GM21723 (cell line): ENCODE measurements around the gene CACNA1D.
A peak's percentile ranks its signal among the peaks of the same experiment; 100 is the strongest.

Experiments
- ATAC-seq: cut with Tn5 transposase; IDR thresholded peaks from one replicate; pipeline ENCODE4 v1.9.1; 2021; ENCODE audit warnings: mild to moderate bottlenecking, moderate library complexity; ENCODE audit not compliant: unreplicated experiment

The CACNA1D gene

GRCh38 chr3:53803124-53803815 lies 308.9 kb downstream of the CACNA1D start:
- no peak for ATAC-seq

- ATAC-seq, result no peak
Observed at GRCh38 chr3:53803816-53804695, 309.6 kb downstream of the CACNA1D start.

DNA sequence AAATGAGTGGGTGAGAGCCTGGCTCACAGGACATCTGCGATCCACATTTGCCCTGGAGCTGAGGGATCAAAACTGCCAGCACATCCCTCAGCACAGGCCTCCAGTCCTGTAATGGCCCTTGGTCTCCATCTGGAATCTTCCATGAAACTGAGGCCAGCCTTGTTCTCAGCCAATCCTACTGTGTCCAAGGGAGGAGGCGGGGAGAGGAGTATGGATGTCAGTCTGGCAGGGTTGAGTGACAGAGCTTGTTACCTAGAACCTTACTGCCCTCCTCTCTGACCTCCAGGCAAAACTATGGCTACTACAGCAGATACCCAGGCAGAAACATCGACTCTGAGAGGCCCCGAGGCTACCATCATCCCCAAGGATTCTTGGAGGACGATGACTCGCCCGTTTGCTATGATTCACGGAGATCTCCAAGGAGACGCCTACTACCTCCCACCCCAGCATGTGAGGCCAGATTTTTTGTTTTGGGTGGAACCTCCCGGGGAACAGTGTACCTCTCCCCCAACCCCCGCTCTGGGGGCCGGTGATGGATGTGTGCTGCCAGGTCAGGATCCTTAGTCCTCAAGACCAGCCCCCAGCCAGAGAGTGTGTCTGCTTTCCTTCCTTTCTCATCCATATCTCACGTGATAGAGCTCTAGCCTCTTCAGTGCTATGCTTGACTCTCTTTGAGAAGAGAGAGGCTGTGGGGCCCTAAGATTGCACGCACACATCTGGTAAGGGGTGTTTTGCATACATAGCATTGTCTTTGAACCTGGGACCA lies 310.5 kb downstream of the CACNA1D start:
- peak; percentile 92 for ATAC-seq

DNA sequence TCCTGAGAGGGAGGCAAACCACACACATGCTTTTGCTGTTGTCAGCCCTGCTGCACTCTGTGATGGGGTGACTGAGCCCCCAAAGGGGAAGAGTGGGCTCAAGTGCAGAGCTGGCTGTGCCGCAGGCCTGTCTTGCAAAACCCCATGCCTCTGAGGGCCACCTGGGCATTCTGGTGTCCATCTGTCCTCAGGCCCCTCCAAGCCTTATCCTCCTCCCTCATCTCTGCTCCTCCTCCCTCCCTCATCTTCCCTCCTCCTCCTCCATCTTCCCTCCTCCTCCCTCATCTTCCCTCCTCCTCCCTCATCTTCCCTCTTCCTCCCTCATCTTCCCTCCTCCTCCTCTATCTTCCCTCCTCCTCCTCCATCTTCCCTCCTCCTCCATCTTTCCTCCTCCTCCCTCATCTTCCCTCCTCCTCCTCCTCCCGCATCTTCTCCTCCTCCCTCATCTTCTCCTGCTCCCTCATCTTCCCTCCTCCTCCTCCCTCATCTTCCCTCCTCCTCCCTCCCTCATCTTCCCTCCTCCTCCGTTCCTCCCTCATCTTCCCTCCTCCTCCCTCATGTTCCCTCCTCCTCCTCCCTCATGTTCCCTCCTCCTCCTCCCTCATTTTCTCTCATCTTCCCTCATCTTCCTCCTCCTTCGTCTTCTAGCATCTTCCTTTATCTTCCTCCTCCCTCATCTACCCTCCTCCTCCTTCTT lies 311.2 kb downstream of the CACNA1D start:
- ATAC-seq, result no peak

DNA sequence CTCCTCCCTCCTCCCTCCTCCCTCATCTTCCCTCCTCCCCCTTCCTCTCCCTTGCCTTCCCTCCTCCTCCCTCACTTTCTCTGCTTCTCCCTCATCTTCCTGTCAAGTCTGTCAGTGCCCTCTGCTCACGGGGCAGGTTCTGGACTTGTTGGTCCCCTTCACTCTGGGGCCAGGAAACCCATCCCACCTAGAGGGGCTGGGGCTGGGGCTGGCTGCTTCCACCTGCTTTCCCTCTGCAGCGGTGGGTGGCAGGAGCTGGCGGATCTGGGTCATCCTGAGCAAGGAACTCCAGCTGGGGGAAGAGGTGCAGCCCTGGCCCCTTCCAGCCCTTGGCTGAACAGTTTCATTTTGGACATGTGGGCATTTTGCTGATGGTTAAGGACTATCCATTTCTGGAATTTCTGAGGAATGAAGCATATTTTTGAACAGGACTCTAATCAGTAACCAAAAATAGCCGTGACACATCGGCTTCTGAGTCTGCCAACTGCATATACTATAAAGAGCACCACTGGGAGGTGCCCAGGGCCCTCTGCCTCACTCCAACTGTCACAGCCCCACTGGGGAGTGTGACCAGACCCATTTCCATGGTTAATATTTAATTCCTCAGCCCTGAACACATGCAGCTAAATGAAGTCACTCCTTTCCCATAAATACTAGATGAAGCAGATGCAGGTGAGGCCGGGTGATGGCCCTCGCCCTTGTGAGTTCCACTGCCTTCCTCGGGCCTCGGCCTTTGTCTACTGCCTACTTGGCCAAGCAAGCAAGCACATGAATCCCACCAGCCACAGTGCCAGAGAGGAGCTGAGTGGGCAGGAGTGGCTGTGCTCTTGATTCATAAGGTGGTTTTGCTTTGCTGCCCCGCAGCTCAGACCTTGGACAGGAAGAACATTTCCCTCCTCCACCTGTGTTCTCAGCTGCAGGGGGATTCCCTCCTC lies 312.0 kb downstream of the CACNA1D start:
- ATAC-seq, result no peak

- no peak for ATAC-seq
Observed at GRCh38 chr3:53807117-53807810, 312.9 kb downstream of the CACNA1D start.

GRCh38 chr3:53808496-53808895 lies 314.1 kb downstream of the CACNA1D start:
- ATAC-seq, result no peak

- ATAC-seq, result no peak
Observed at GRCh38 chr3:53809267-53809666, 314.9 kb downstream of the CACNA1D start.

- no peak for ATAC-seq
Observed at GRCh38 chr3:53809764-53810400, 315.5 kb downstream of the CACNA1D start.

DNA sequence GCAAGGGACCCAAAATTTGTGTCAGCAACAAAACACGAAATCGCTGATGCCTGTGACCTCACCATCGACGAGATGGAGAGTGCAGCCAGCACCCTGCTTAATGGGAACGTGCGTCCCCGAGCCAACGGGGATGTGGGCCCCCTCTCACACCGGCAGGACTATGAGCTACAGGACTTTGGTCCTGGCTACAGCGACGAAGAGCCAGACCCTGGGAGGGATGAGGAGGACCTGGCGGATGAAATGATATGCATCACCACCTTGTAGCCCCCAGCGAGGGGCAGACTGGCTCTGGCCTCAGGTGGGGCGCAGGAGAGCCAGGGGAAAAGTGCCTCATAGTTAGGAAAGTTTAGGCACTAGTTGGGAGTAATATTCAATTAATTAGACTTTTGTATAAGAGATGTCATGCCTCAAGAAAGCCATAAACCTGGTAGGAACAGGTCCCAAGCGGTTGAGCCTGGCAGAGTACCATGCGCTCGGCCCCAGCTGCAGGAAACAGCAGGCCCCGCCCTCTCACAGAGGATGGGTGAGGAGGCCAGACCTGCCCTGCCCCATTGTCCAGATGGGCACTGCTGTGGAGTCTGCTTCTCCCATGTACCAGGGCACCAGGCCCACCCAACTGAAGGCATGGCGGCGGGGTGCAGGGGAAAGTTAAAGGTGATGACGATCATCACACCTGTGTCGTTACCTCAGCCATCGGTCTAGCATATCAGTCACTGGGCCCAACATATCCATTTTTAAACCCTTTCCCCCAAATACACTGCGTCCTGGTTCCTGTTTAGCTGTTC lies 316.9 kb downstream of the CACNA1D start:
- ATAC-seq, result no peak

GRCh38 chr3:53812434-53812833 lies 318.0 kb downstream of the CACNA1D start:
- no peak for ATAC-seq

GRCh38 chr3:53813229-53813628 lies 318.8 kb downstream of the CACNA1D start:
- no peak for ATAC-seq

DNA sequence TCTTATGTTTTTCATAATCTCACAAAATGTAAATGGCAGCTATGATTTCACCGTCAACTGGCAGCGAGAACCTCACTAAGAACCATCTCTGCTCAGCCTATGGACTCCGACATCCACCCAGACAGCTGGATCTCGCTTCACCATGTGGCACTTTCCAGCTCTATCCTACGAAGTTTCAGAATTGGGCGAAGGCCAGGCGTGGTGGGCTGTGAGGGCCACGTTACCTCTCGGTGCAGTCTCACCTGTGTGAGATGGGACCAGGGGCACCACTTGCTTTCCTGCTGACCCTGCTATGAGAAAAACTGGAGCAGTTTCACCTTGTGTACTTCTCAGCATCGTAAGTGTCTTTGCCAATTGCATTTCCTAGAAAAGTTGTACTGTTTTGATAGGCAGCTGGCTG lies 319.5 kb downstream of the CACNA1D start:
- no peak for ATAC-seq

GRCh38 chr3:53815067-53815466 lies 320.7 kb downstream of the CACNA1D start:
- no peak for ATAC-seq

GRCh38 chr3:53815651-53816050 lies 321.2 kb downstream of the CACNA1D start:
- no peak for ATAC-seq

GRCh38 chr3:53816425-53816824 lies 322.0 kb downstream of the CACNA1D start:
- no peak for ATAC-seq

- no peak for ATAC-seq
Observed at GRCh38 chr3:53817211-53817610, 322.8 kb downstream of the CACNA1D start.

- no peak for ATAC-seq
Observed at GRCh38 chr3:53817809-53818208, 323.4 kb downstream of the CACNA1D start.
